IMR-90 (cell line): Measurements from ENCODE around the gene CCNQ.

Experiments
- CEBPB ChIP-seq: IDR thresholded peaks from 2 replicates; pipeline ENCODE4 v1.6.1; 2012; ENCODE audit warnings: low read depth, low read length, improper control_type of control experiment
- CTCF ChIP-seq: conservative IDR thresholded peaks from 2 replicates; pipeline ENCODE4 v1.5.1; 2012; ENCODE audit warnings: mild to moderate bottlenecking, low read depth, low read length, improper control_type of control experiment
- FOS ChIP-seq: fragments of 150-350 bp; IDR thresholded peaks from 2 replicates; pipeline ENCODE4 v1.6.1; 2016; ENCODE audit warnings: low read depth, low read length
- POLR2A ChIP-seq: IDR thresholded peaks from 2 replicates; pipeline ENCODE4 v1.6.1; 2012; ENCODE audit warnings: mild to moderate bottlenecking, low read depth, low read length
- RAD21 ChIP-seq: IDR thresholded peaks from 2 replicates; pipeline ENCODE4 v1.6.1; 2012; ENCODE audit warnings: low read length, improper control_type of control experiment
- RCOR1 ChIP-seq: IDR thresholded peaks from 2 replicates; pipeline ENCODE4 v1.6.1; 2012; ENCODE audit warnings: mild to moderate bottlenecking, low read length, improper control_type of control experiment; ENCODE audit not compliant: insufficient replicate concordance
- RFX5 ChIP-seq: IDR thresholded peaks from 2 replicates; pipeline ENCODE4 v1.8.0; 2012; ENCODE audit warnings: low read depth, mild to moderate bottlenecking, low read length, moderate library complexity
- USF2 ChIP-seq: fragments of 150-350 bp; IDR thresholded peaks from 2 replicates; pipeline ENCODE4 v1.6.1; 2017; ENCODE audit warnings: mild to moderate bottlenecking, antibody characterized with exemption, low read length, low read depth

- TF ChIP-seq FOS (no peak), CTCF (no peak), POLR2A (no peak), RAD21 (no peak), RFX5 (no peak), RCOR1 (no peak), CEBPB (no peak), USF2 (no peak)
These were observed 59.0 kb downstream of the CCNQ start for GRCh38 chrX:153539979-153540358.
